Daoy (cell line): ENCODE measurements around the gene NUTM2G. TPM values are rescaled to one million over a fixed set of nuclear protein-coding genes. Genes with fewer than 3 reads are reported as not detected.
"Not testable (repeated sequence)": the region's sequence is repeated elsewhere in the genome, so short reads cannot be mapped to it uniquely, and the experiment has no call there.

ENCODE experiments used
- DNase-seq: peaks from one replicate; pipeline ENCODE4 v3.0.0-alpha.2; 2015; ENCODE audit warnings: low read depth
- total RNA-seq: library from RNA; depleted of rRNA; stranded (reverse); fragments of >200 nt; shearing (Covaris generic); gene quantifications from 2 replicates; pipeline ENCODE4 v1.2.3, GENCODE V29; 2014; rRNA removed

NUTM2G gene, protein sequence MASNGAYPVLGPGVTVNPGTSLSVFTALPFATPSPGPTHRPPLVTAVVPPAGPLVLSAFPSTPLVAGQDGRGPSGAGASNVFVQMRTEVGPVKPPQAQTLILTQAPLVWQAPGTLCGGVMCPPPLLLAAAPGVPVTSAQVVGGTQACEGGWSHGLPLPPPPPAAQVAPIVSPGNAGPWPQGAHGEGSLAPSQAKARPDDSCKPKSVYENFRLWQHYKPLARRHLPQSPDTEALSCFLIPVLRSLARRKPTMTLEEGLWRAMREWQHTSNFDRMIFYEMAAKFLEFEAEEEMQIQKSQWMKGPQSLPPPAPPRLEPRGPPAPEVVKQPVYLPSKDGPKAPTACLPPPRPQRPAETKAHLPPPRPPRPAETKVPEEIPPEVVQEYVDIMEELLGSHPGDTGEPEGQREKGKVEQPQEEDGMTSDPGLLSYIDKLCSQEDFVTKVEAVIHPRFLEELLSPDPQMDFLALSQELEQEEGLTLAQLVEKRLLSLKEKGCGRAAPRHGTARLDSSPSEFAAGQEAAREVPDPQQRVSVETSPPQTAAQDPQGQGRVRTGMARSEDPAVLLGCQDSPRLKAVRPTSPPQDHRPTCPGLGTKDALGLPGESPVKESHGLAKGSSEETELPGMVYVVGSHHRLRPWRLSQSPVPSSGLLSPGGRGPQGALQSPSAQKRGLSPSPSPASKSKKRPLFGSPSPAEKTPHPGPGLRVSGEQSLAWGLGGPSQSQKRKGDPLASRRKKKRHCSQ
- under 0.01 TPM in 1 of 2 replicates, not detected in the other for total RNA-seq

GRCh38 chr9:96928543-96928942 is at the start of gene NUTM2G:
Gene NUTM2G, plus strand, starts transcription at chr9:96928843. Its CDS starts 182 bp downstream, at chr9:96929025.
- DNase-seq = not testable (repeated sequence)

- DNase-seq = no peak
Measured at GRCh38 chr9:96883922-96884321, 44.7 kb upstream of the NUTM2G start.

DNA sequence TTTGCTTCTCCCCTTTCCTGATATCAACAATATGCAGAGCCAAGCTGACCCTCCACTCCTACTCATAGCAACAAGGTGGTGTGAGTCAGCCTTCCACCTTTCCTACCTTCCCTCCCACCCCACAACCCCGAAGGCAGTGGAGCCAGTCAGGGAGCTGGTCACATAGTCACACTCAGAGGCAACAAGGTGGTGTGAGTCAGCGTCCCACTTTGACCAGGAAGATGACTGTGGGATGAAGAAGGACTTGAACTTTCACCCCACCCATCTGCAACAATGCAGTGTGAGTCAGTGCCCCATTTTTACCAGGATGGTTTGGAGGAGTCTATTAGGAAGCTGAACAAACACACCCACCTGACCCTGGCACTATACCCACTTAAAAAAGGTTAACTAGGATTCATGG is 44.2 kb upstream of the NUTM2G start:
- peak; percentile 87 for DNase-seq

- DNase-seq = no peak
Measured at GRCh38 chr9:96885424-96885823, 43.2 kb upstream of the NUTM2G start.

DNA sequence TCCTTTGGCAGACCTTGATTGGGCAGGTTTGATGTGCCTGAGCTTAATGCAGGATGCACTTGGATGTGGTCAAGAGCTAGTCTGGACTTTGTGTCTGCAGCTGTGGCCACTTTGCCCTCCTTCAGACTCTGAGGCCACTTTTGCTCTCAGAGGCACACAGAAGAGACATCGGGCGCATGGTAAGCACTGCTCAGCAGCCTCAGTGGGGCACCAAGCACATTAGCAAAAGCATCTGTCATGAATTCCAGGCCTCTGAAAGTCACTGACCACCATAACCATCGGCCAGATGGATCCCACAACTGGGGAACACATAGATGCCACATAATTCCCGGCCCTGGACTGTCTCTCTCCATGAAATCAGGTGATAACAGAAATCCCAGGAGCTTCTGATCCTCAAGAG is 40.1 kb upstream of the NUTM2G start:
- no peak for DNase-seq

DNA sequence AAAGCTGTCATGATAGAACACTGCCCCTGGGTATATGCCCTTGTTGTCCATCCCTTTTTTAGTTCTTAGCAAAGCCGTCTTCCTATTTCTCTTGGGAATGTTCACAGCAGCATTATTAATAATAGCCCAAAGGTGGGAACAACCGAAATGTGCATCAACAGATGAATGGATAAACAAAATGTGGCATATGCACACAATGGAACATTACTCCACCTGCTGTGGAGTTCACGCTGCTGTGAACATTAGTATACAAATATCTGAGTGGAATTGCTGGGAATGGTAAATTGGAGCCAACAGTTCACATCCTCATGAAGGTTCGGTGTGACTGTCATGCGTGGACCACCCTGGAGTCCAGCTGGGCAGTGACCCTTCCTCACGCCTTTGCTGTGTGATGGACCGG is 36.5 kb upstream of the NUTM2G start:
- DNase-seq = no peak

DNA sequence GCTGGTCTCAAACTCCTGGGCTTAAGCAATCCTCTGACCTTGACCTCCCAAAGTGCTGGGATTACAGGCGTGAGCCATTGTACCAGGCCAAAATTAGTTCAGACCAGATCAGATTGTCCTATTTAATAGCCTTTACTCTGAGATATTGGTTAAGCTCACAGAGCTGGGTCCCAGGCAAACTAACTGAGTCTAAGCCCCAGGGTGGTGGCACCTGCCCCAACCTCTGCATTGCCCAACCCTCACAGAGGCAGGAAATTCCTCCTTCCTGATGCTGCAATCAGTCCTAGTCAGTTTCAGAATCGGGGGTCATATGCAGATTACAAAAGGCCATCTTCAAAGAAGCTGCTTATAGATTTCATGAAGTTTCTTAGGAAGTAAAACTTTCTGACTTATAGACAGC is 28.6 kb upstream of the NUTM2G start:
- DNase-seq = not testable (repeated sequence)

DNA sequence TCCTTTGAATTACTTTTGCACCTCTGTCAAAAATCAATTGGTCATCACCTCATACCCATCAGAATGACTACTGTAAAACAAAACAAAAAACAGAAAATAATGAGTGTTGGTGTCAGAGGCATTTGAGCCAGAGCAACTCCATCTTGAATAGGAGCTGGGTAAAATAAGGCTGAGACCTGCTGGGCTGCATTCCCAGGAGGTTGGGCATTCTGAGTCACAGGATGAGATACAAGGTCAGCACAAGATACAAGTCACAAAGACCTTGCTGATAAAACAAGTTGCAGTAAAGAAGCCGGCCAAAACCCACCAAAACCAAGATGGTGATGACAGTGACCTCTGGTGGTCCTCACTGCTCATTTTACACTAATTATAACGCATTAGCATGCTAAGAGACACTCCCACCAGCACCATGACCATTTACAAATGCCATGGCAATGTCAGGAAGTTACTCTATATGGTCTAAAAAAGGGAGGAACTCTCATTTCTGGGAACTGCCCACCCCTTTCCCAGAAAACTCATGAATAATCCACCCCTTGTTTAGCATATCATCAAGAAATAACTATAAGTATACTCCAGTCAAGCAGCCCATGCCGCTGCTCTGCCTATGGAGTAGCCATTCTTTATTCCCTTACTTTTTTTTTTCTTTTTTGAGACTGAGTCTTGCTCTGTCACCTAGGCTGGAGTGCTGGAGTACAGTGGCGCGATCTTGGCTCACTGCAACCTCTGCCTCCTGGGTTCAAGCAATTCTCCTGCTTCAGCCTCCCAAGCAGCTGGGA is 23.5 kb upstream of the NUTM2G start:
- peak; percentile 22 for DNase-seq

DNA sequence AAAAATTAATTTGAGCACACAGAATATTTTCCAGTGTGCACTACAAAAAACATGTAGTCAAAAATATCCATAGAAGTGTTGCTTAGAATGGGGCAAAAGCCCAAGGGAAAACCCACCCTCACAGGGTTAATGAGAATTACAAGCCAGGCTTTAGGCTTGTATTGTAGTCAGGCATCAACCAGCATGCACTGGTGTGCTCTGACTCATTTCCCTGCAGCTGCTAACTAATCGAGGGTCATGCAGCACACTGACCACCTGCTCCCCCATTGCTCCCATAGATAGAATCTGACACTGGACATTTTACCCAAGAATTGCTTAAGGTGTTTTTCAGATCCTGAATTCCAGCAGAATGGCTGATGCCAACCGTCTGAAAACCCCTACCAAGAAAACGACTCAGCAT is 20.2 kb upstream of the NUTM2G start:
- DNase-seq = not testable (repeated sequence)

DNA sequence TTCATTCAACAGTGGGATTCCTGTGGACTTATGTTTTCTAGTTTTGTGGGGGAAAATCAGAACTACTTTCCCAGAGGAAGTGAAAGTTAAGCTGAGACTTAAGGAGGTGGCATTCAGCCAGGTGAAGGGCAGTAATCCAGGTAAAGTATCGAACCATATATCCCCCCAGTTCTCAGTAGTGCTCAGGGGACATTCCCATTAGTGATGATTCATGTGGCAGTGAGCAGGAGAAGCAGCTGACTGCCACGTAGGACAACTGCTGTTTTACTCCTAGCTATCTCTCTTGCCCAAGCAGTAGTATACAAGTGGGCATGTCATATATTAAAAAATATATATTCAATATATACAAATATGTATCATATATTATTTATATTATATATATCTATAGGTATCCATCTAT is 13.1 kb upstream of the NUTM2G start:
- not testable (repeated sequence) for DNase-seq

DNA sequence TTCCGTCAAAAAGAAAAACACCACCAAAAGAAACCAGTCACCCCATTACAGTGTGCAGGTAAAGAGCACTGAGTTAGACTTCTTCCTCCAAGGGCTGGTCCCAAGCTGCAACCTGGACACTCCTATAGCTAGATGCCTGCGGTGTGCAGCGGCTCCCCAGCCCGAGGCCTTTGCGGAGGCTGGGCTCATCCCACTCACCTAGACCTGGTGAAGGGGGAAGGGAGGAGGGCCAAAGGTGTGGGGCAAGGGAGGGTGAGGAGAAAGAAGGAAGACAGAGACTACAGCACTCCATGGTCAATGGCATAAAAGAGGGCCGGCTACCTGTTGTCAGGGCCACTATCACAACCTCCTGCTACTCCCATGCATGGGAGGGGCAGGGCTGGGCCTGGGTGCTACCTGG is 12.1 kb upstream of the NUTM2G start:
- not testable (repeated sequence) for DNase-seq

DNA sequence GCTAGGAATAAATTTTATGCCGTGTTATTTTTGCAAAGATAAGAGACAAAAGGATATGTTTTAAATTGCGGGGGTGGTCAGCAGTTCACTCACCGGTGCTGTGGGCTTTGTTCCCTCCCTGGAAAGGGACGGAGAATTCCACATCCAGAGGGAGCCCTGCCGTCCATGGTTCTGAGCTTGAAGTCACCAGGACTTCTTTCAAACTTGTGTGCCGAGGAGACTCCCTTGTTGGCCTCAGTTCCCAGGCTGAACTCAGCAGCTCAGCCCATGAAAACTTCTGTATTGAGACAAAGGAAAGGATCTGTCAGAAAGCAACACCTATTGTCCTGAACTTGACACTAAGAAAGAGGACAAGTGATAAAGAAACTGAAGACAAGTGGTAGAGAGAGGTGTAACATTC is 10.1 kb upstream of the NUTM2G start:
- not testable (repeated sequence) for DNase-seq

GRCh38 chr9:96920803-96921202 is 7.8 kb upstream of the NUTM2G start:
- DNase-seq = not testable (repeated sequence)

DNA sequence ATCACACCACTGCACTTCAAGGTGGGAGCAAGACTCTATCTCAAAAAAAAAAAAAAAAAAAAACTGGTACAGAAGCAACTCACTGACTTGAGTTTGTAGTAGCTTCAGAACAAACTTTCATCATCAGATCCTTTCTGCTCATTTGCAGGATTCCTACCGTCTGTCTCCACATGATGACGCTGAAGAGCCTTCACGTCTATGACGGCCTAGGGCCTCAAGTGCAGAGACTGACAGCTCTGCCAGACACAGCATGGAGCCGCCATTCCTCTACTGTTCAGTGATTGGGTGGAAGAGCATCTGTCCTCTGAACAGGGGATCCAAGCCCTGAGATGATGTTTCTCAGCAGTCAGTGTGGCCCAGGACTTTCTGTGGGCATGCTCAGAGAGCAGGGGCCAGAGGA is 3.1 kb upstream of the NUTM2G start:
- DNase-seq = not testable (repeated sequence)

DNA sequence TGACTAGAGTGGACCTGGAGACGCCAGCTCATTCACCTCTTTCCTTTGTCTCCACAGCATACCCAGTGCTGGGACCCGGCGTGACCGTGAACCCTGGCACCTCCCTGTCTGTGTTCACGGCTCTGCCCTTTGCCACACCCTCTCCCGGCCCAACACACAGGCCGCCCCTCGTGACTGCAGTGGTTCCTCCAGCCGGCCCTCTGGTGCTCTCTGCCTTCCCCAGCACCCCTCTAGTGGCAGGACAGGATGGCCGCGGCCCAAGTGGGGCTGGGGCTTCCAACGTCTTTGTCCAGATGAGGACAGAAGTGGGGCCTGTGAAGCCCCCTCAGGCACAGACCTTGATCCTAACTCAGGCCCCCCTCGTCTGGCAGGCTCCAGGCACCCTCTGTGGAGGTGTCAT is 3.0 kb downstream of the NUTM2G start:
- not testable (repeated sequence) for DNase-seq

GRCh38 chr9:96934097-96934496 is 5.5 kb downstream of the NUTM2G start:
- not testable (repeated sequence) for DNase-seq

DNA sequence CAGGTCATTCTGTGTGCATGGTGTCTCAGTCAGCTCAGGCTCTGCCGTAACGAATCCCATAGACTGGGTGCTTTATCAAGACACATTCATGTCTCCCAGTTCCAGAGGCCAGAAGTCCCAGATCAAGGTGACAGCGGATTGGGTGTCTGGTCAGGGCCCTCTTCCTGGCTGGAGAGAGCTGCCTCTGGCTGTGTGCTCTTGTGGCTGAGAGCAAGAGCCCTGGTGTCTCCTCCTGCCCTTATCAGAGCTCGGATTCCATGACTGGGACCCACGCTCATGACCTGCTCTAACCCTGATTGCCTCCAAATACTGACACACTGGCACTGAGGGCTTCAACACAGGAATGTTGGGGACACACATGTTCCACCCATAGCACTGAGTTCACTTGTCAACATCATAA is 6.1 kb downstream of the NUTM2G start:
- not testable (repeated sequence) for DNase-seq

- not testable (repeated sequence) for DNase-seq
Measured at GRCh38 chr9:96935401-96935800, 6.8 kb downstream of the NUTM2G start.

DNA sequence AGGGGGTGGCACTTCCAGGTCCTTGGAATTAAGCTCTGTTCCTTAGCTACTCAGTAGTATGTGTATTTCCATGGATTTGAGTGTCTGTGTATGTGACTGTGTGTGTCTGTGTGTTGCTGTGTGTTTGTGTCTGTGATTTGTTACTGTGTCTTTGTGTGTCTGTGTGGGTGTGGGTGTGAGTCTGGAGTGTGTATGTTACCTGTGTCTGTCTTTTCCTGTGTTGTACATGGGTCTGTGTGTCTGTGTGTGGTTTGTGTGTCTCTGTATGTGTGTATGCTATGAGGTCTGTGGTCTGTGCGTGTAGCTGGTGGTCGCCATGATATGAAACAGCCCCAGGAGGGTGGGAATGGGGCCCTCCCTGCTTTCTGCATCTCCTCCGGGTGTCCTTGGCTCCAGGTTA is 8.8 kb downstream of the NUTM2G start:
- DNase-seq = not testable (repeated sequence)

DNA sequence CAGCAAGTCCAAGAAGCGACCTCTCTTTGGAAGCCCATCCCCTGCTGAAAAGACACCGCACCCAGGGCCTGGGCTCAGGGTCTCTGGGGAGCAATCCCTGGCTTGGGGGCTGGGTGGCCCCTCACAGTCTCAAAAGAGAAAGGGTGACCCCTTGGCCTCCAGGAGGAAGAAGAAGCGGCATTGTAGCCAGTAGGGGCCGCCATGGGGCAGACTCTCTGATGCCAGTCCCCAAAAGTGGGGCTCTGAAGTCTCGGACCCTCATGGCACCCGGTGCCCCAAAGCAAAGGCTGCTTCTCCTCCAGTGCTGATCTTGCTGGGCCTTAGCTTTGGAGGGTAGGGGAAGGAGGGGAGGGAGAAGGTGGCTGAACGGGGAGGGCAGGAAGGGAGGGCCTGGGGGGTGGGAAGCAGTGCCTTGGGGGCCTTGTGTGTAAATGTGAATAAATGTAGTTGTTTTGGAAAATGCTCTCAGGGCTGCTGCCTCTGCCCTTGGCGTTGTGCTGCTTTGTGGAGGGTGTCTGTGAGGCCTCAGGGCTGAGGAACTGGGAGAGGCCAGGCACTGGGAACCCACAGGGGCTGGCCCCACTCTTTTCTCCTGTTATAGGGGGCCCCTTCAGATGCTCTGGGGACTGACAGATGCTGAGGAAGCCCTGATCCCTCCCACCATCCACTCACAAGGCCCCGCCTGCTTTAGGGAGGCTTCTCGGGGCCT is 10.5 kb downstream of the NUTM2G start:
- DNase-seq = not testable (repeated sequence)

- not testable (repeated sequence) for DNase-seq
Measured at GRCh38 chr9:96940982-96941381, 12.3 kb downstream of the NUTM2G start.
